IMR-90 (cell line): Measurements from ENCODE around the gene SPHK2. TPM values are rescaled to one million over a fixed set of nuclear protein-coding genes. Genes with fewer than 3 reads are reported as not detected.

Experiments used
- ATAC-seq: fragments of 200-7000 bp; cut with Tn5 transposase; 2 replicates; pipeline ENCODE4 v1.9.1; 2020; ENCODE audit warnings: low read depth, mild to moderate bottlenecking, moderate library complexity
- BruUV-seq: library from RNA; stranded (reverse); fragments of 400-500 nt; replicated peaks from 2 replicates; lab custom pipeline; 2021; lab: Mats Ljungman, UMichigan
- CTCF ChIA-PET: fragments of 300-600 bp; formaldehyde crosslinking; extraction: SDS; loops from one replicate; lab custom pipeline; 2021; ENCODE audit warnings: antibody characterized with exemption; lab: Yijun Ruan, JAX
- POLR2A ChIA-PET: fragments of 300-600 bp; sonication (Branson Sonifier 250); formaldehyde crosslinking; loops from one replicate; lab custom pipeline; 2022; ENCODE audit warnings: antibody characterized with exemption; ENCODE audit not compliant: unreplicated experiment; lab: Charles Lee
- DNase-seq: peaks from one replicate; pipeline ENCODE4 v3.0.0; 2013
- H2AFZ ChIP-seq: replicated peaks from 2 replicates; pipeline ENCODE3; 2013; ENCODE audit warnings: low read length, mild to moderate bottlenecking; ENCODE audit not compliant: poor library complexity
- H2AK5ac ChIP-seq: 2 replicates; pipeline ENCODE4 v1.6.1; 2013; ENCODE audit warnings: low read depth, low read length, inconsistent platforms
- H2AK9ac ChIP-seq: replicated peaks from 2 replicates; pipeline ENCODE3; 2013; ENCODE audit warnings: mild to moderate bottlenecking, low read depth, low read length, moderate library complexity; ENCODE audit not compliant: poor library complexity
- H2BK120ac ChIP-seq: 2 replicates; pipeline ENCODE4 v1.6.1; 2013; ENCODE audit warnings: low read depth, low read length, inconsistent platforms
- H2BK15ac ChIP-seq: 3 replicates; pipeline ENCODE4 v1.6.1; 2013; ENCODE audit warnings: low read depth, low read length, inconsistent platforms
- H2BK20ac ChIP-seq: 2 replicates; pipeline ENCODE4 v1.6.1; 2013; ENCODE audit warnings: low read depth, mild to moderate bottlenecking, inconsistent platforms, low read length, moderate library complexity
- H2BK5ac ChIP-seq: 2 replicates; pipeline ENCODE4 v1.6.1; 2013; ENCODE audit warnings: mild to moderate bottlenecking, low read depth, low read length, inconsistent platforms; ENCODE audit not compliant: poor library complexity, severe bottlenecking
- H3K14ac ChIP-seq: replicated peaks from 2 replicates; pipeline ENCODE4 v1.6.1; 2013; ENCODE audit warnings: low read depth, low read length, inconsistent platforms
- H3K18ac ChIP-seq: 2 replicates; pipeline ENCODE4 v1.6.1; 2013; ENCODE audit warnings: low read depth, low read length, control low read depth
- H3K23ac ChIP-seq: 2 replicates; pipeline ENCODE4 v1.6.1; 2013; ENCODE audit warnings: low read depth, low read length, inconsistent platforms
- H3K27ac ChIP-seq: 2 replicates; pipeline ENCODE4 v1.5.1; 2013; ENCODE audit warnings: mild to moderate bottlenecking, control low read depth, low read length; ENCODE audit not compliant: insufficient read depth
- H3K27me3 ChIP-seq: 2 replicates; pipeline ENCODE4 v1.6.1; 2013; ENCODE audit warnings: low read length; ENCODE audit not compliant: control insufficient read depth, insufficient read depth
- H3K36me3 ChIP-seq: 2 replicates; pipeline ENCODE4 v1.6.1; 2013; ENCODE audit warnings: low read length, mixed read lengths; ENCODE audit not compliant: control insufficient read depth, insufficient read depth
- H3K4ac ChIP-seq: 2 replicates; pipeline ENCODE4 v1.6.1; 2013; ENCODE audit warnings: low read depth, low read length, inconsistent platforms
- H3K4me1 ChIP-seq: 2 replicates; pipeline ENCODE4 v1.6.1; 2013; ENCODE audit warnings: low read length, mixed read lengths; ENCODE audit not compliant: control insufficient read depth, insufficient read depth
- H3K4me2 ChIP-seq: 2 replicates; pipeline ENCODE4 v1.6.1; 2013; ENCODE audit warnings: low read depth, mild to moderate bottlenecking, control low read depth, low read length, moderate library complexity
- H3K4me3 ChIP-seq: 2 replicates; pipeline ENCODE4 v1.5.1; 2013; ENCODE audit warnings: low read depth, mild to moderate bottlenecking, control low read depth, low read length, moderate library complexity; ENCODE audit not compliant: insufficient read depth
- H3K56ac ChIP-seq: 2 replicates; pipeline ENCODE4 v1.6.1; 2013; ENCODE audit warnings: low read length, inconsistent platforms; ENCODE audit not compliant: insufficient read depth; ENCODE audit errors: extremely low read depth
- H3K79me1 ChIP-seq, 2 experiments: 2 replicates each; pipeline ENCODE4 v1.6.1; 2013; ENCODE audit warnings: low read length in 2 of 2, inconsistent platforms in 1 of 2, low read depth in 1 of 2
- H3K9ac ChIP-seq: 2 replicates; pipeline ENCODE4 v1.6.1; 2013; ENCODE audit warnings: low read depth, low read length, control low read depth
- H3K9me1 ChIP-seq: 2 replicates; pipeline ENCODE4 v1.6.1; 2013; ENCODE audit warnings: low read length, inconsistent platforms; ENCODE audit not compliant: insufficient read depth
- H3K9me3 ChIP-seq: 2 replicates; pipeline ENCODE4 v1.6.1; 2013; ENCODE audit warnings: low read length; ENCODE audit not compliant: control insufficient read depth, insufficient read depth
- H4K20me1 ChIP-seq: 2 replicates; pipeline ENCODE4 v1.6.1; 2013; ENCODE audit warnings: low read length, inconsistent platforms; ENCODE audit not compliant: insufficient read depth
- H4K5ac ChIP-seq: 2 replicates; pipeline ENCODE4 v1.6.1; 2013; ENCODE audit warnings: mild to moderate bottlenecking, low read depth, low read length, control low read depth
- H4K8ac ChIP-seq, 2 experiments: 2 replicates each; pipeline ENCODE4 v1.6.1; 2013; ENCODE audit warnings: low read depth in 2 of 2, low read length in 2 of 2, control low read depth in 1 of 2, inconsistent platforms in 1 of 2
- H4K91ac ChIP-seq: 2 replicates; pipeline ENCODE4 v1.6.1; 2013; ENCODE audit warnings: low read depth, low read length, inconsistent platforms; ENCODE audit not compliant: insufficient read depth
- MAZ ChIP-seq: IDR thresholded peaks from 2 replicates; pipeline ENCODE4 v1.6.1; 2012; ENCODE audit warnings: low read depth, mild to moderate bottlenecking, low read length, improper control_type of control experiment, moderate library complexity, borderline replicate concordance
- WGBS, 2 experiments: methylation state at CpG; one replicate each; pipeline versions ENCODE4 v1.1.5 to v1.1.7; 2013; ENCODE audit warnings: missing lambda C conversion rate in 2 of 2; ENCODE audit not compliant: insufficient read length in 1 of 2; ENCODE audit errors: extremely low coverage in 2 of 2; 5-methylcytosine and 5-hydroxymethylcytosine counted together
- dilution Hi-C: fragments of 300-500 bp; cut with HindIII; formaldehyde crosslinking; loops from one replicate; pipeline ENCODE4 v1.14.3; 2018; ENCODE audit warnings: low sequenced_read_pairs; ENCODE audit not compliant: unreplicated experiment
- in situ Hi-C: fragments of 300-500 bp; cut with MboI; formaldehyde crosslinking; loops from 3 replicates; pipeline ENCODE4 v1.14.3; 2019; ENCODE audit warnings: low sequenced_read_pairs, inconsistent platforms, mixed read lengths
- intact Hi-C: fragments of 100-400 bp; cut with micrococcal nuclease; formaldehyde crosslinking; loops from 2 replicates; pipeline ENCODE4 v1.10.0; 2022
- polyA plus RNA-seq, 3 experiments: library from polyadenylated mRNA; depleted of rRNA; stranded (reverse); fragments of >200 nt; gene quantifications; 2 replicates each; pipeline ENCODE4 v1.2.3, GENCODE V29; 2012; ENCODE audit warnings: low replicate concordance in 1 of 3
- total RNA-seq: library from RNA; depleted of rRNA; stranded (reverse); fragments of >200 nt; gene quantifications from 2 replicates; pipeline ENCODE4 v1.2.3, GENCODE V29; 2012

SPHK2 gene
- total and polyA plus RNA-seq, 2 of the 4 experiments (the other 2 are of a cell fraction) = 1.6 to 9.9 TPM

DNA sequence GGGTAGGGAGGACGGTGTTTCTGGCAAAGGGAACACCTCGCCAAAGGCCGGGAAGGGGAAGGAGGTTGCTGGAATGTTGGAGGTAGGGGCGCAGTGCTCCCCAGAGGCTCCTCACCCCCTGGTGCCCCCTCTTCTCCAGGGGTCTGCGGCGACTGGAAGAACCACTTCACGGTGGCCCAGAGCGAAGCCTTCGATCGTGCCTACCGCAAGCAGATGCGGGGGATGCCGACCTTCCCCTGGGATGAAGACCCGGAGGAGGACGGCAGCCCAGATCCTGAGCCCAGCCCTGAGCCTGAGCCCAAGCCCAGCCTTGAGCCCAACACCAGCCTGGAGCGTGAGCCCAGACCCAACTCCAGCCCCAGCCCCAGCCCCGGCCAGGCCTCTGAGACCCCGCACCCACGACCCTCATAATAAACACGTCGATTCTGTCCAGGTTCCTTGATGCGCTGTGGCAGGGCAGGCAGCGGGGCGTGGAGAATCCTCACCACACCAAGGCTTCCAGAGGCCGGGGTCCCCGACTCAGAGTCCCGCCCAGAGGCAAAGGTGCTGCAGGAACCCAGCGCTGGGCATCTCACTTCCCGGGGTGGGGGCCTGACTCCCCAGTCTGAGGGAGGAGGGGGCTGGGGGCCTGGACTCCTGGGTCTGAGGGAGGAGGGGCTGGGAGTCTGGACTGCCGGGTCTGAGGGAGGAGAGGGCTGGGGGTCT is 20.2 kb upstream of the SPHK2 start:
- intact Hi-C loops = no loop called here
- no peak for DNase-seq
- no peak overlapping the region for H3K18ac ChIP-seq
- H3K27ac ChIP-seq = no peak overlapping the region
- H3K9me3 ChIP-seq = no peaks in the 10 kb centered on the region
- no peak for TF ChIP-seq MAZ
- dilution Hi-C loops = no loop called here
- WGBS, 2 experiments = 69% methylated on average over 15 of the region's 30 CpGs; no CpG with 5 or more reads in 1 of the 2 experiments
- no peak overlapping the region for H3K56ac ChIP-seq
- H3K14ac ChIP-seq = no peak overlapping the region
- H3K9me1 ChIP-seq = no peaks in the 10 kb centered on the region
- peaks cover 17% of the 10 kb centered on the region for H3K27me3 ChIP-seq
- H3K36me3 ChIP-seq = no peaks in the 10 kb centered on the region
- H3K4me3 ChIP-seq = no peak overlapping the region
- H2AFZ ChIP-seq = no peak overlapping the region
- no peak overlapping the region for H4K91ac ChIP-seq
- BruUV-seq = no TSS peak
- no peak overlapping the region for H3K4ac ChIP-seq
- H2BK5ac ChIP-seq = no peak overlapping the region
- no peaks in the 10 kb centered on the region for H3K4me1 ChIP-seq
- ATAC-seq = no peak
- no peaks in the 10 kb centered on the region for H4K20me1 ChIP-seq
- H3K4me2 ChIP-seq = no peak overlapping the region
- CTCF ChIA-PET = no interaction called here
- no peak overlapping the region for H4K8ac ChIP-seq
- no peak overlapping the region for H2AK9ac ChIP-seq
- H2BK20ac ChIP-seq = no peak overlapping the region
- no peaks in the 10 kb centered on the region for H3K79me1 ChIP-seq
- H3K9ac ChIP-seq = no peak overlapping the region
- H4K5ac ChIP-seq = no peak overlapping the region
- H2BK15ac ChIP-seq = no peak overlapping the region
- POLR2A ChIA-PET = no interaction called here
- in situ Hi-C loops = no loop called here
- H2BK120ac ChIP-seq = no peak overlapping the region
- H2AK5ac ChIP-seq = no peak overlapping the region
- no peak overlapping the region for H3K23ac ChIP-seq
